Glutamatergic neuron (in vitro differentiated cells): ENCODE data around the gene RIC3. TPM values are rescaled to one million over a fixed set of nuclear protein-coding genes. Genes with fewer than 3 reads are reported as not detected.

Experiments
- DNase-seq: peaks from one replicate; pipeline ENCODE4 v3.0.0; 2022
- H3K27ac Mint-ChIP-seq: one replicate; pipeline ENCODE4 v1.8.0; 2020; ENCODE audit warnings: mild to moderate bottlenecking, mixed read lengths, inconsistent platforms; ENCODE audit not compliant: unreplicated experiment
- H3K27me3 Mint-ChIP-seq: one replicate; pipeline ENCODE4 v1.8.0; 2020; ENCODE audit warnings: mild to moderate bottlenecking, moderate library complexity, mixed read lengths, inconsistent platforms; ENCODE audit not compliant: unreplicated experiment
- H3K36me3 Mint-ChIP-seq: one replicate; pipeline ENCODE4 v1.8.0; 2020; ENCODE audit warnings: mild to moderate bottlenecking, mixed read lengths, inconsistent platforms; ENCODE audit not compliant: unreplicated experiment
- H3K4me1 Mint-ChIP-seq: one replicate; pipeline ENCODE4 v1.8.0; 2020; ENCODE audit warnings: mild to moderate bottlenecking, low read depth, mixed read lengths, inconsistent platforms; ENCODE audit not compliant: unreplicated experiment
- H3K4me3 Mint-ChIP-seq: one replicate; pipeline ENCODE4 v1.8.0; 2020; ENCODE audit warnings: mild to moderate bottlenecking, mixed read lengths, inconsistent platforms; ENCODE audit not compliant: unreplicated experiment
- H3K9me3 Mint-ChIP-seq: one replicate; pipeline ENCODE4 v1.8.0; 2020; ENCODE audit warnings: mild to moderate bottlenecking, moderate library complexity, mixed read lengths, inconsistent platforms; ENCODE audit not compliant: unreplicated experiment
- total RNA-seq: library from RNA; stranded (reverse); fragmentation: NEBNext Ultra II Directional; extraction: Animal tissue kit (Norgen Biotek cat#: 25700); gene quantifications from one replicate; pipeline ENCODE4 v1.2.1, GENCODE V29; 2021; ENCODE audit not compliant: unreplicated experiment
- TF ChIP-seq, protein P1 (sequence below): fragments of 200-600 bp; sonication (generic); IDR thresholded peaks from one replicate; pipeline ENCODE4 v1.5.0; 2021; ENCODE audit not compliant: partially characterized antibody, unreplicated experiment

The RIC3 gene
- total RNA-seq, 1 donor from 2014 or later = 34.4 TPM

DNA sequence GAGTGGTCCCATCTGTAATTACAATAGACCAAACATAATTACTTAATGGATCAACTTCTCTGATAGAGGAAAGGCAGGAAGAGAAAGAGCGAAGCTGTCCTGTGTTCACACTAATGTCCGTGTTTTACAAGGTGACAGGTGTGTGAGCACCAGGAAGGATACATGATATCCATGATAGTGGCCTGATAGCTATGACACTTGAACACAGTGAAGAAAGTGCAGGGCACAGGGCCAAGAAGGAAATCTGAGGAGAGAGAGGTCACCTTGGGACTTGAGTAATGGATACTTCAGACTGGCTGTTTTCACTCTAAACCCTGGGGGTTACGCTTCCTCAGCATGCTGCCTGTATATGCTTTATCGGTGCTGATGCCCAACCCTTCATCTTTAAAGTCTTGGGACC is 58.4 kb downstream of the RIC3 start:
- H3K36me3 Mint-ChIP-seq = peaks cover 12% of the 10 kb centered on the region
- no peaks in the 10 kb centered on the region for H3K4me1 Mint-ChIP-seq
- H3K4me3 Mint-ChIP-seq = no peak overlapping the region
- DNase-seq = no peak
- peaks cover 2% of the 10 kb centered on the region for H3K27me3 Mint-ChIP-seq
- no peak overlapping the region for H3K27ac Mint-ChIP-seq
- peaks cover 6% of the 10 kb centered on the region for H3K9me3 Mint-ChIP-seq
- TF ChIP-seq, protein P1, sequence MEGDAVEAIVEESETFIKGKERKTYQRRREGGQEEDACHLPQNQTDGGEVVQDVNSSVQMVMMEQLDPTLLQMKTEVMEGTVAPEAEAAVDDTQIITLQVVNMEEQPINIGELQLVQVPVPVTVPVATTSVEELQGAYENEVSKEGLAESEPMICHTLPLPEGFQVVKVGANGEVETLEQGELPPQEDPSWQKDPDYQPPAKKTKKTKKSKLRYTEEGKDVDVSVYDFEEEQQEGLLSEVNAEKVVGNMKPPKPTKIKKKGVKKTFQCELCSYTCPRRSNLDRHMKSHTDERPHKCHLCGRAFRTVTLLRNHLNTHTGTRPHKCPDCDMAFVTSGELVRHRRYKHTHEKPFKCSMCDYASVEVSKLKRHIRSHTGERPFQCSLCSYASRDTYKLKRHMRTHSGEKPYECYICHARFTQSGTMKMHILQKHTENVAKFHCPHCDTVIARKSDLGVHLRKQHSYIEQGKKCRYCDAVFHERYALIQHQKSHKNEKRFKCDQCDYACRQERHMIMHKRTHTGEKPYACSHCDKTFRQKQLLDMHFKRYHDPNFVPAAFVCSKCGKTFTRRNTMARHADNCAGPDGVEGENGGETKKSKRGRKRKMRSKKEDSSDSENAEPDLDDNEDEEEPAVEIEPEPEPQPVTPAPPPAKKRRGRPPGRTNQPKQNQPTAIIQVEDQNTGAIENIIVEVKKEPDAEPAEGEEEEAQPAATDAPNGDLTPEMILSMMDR = no peak

DNA sequence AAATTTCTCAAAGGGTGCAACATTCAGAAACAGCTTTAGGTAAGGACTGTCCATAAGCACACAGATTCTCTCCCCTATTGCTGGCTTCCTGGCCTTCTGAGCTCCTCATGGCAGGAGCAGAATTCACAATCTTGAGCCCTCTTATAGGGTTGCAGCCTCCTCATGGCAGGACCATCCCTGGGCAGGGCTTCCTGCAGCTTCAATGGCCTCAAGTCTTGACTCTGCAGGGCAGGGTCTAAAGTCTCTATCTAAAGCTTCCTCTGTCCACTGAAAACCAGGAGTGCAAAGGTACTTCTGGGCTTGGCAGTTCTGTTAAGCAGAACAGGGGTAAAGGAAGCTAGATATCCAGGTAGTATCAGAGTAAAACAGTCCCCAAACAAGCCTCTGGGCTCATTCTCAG is 59.1 kb downstream of the RIC3 start:
- Mint-ChIP-seq H3K4me3 (no peak overlapping the region), H3K9me3 (peaks cover 2% of the 10 kb centered on the region), H3K36me3 (peaks cover 7% of the 10 kb centered on the region), H3K27me3 (peaks cover 2% of the 10 kb centered on the region), H3K4me1 (no peaks in the 10 kb centered on the region), H3K27ac (no peak overlapping the region)
- TF ChIP-seq, protein P1 = no peak
- DNase-seq = no peak

DNA sequence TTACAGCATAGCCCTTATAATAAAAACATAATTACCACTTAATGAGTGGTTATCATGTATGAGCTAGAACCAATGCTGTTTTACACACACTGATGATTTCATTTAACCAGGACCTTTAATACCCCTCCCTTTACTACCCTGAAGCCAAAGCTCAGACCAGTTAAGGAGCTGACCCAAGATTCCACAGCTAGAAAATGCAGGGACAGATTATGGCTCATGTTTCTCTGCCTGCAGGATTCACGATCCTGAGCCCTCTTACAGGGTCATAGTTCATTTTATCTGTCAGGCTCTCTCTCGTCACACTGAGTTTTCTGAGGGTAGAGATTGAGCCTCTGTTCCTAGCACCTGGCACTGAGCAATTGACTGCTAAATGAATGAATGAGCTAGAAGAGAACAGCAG is 60.4 kb downstream of the RIC3 start:
- H3K36me3 Mint-ChIP-seq = no peaks in the 10 kb centered on the region
- no peaks in the 10 kb centered on the region for H3K9me3 Mint-ChIP-seq

DNA sequence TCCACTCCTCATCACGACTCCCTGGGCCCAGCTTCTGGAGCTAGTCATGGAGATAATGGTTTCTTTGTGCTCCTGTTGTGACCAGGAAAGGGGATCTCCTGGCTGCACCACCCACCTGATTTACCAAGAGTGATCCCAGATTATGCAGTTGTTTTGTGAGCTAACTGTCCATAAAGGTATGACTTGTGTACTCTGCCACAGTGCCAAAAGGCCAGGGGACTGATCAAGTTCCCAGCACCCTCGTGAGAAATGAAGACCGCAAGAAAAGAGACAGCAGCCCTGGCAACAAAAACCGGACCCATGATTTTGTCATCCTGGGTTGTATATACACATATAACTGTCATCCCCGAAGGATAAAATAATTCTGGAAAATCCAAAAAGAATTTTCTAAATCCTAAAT is 61.2 kb downstream of the RIC3 start:
- H3K27ac Mint-ChIP-seq = no peak overlapping the region
- no peaks in the 10 kb centered on the region for H3K36me3 Mint-ChIP-seq
- H3K9me3 Mint-ChIP-seq = no peaks in the 10 kb centered on the region
- no peak for DNase-seq
- no peak overlapping the region for H3K4me3 Mint-ChIP-seq
- peaks cover 2% of the 10 kb centered on the region for H3K27me3 Mint-ChIP-seq
- H3K4me1 Mint-ChIP-seq = no peaks in the 10 kb centered on the region
- TF ChIP-seq, protein P1 = no peak

More for the DNA sequence above, 60.4 kb downstream of the RIC3 start:
- Mint-ChIP-seq H3K4me3 (no peak overlapping the region), H3K27ac (no peak overlapping the region), H3K27me3 (peaks cover 2% of the 10 kb centered on the region), H3K4me1 (no peaks in the 10 kb centered on the region)
- no peak for DNase-seq
- TF ChIP-seq, protein P1 = no peak

DNA sequence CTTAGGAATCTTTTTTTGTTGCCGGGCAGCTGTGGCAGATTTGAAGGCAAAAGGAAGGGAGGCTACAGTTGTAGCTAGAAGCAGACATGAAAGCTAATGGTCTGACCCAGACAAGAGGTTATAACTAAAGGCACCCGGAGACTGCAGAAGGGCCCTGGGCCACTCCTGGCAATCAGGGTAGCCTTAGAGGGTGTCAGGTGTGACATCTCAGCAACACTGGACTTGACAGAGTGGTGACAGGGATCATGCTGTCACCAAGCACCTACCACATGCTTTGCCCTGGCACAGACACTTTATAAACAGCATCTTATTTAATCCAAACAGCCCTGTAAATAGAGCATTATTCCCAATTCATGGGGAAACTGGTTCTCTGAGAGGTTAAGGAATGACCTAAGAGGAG is 62.1 kb downstream of the RIC3 start:
- Mint-ChIP-seq H3K36me3 (no peaks in the 10 kb centered on the region), H3K27me3 (peaks cover 2% of the 10 kb centered on the region), H3K4me3 (no peak overlapping the region), H3K4me1 (no peaks in the 10 kb centered on the region), H3K9me3 (no peaks in the 10 kb centered on the region), H3K27ac (no peak overlapping the region)
- no peak for DNase-seq
- TF ChIP-seq, protein P1 = no peak
